Measurements from ENCODE around the gene KMT2C.

DNA sequence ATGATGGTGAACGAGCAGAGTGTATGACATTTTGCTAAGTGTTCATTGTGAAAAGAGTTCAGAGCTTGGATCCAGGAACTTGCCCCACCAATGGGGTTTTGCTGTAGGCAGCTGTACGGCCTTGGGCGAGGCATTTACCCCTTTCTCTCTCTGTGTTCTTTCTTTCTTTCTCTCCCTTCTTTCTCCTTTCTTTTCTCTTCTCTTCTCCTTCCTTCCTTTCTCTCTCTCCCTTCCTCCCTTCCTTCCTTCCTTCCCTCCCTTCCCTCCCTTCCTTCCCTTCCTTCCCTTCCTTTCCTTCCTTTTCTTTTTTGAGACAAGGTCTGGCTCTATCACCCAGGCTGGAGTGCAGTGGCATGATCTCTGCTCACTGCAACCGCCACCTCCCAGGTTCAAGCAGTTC lies 45.3 kb upstream of the KMT2C start:
- TF ChIP-seq NR2C2 (CRISPR knock-in tag; IDR thresholded peaks at IDR 0.05) (no peak), FOXK1 (CRISPR knock-in tag; IDR thresholded peaks at IDR 0.05) (no peak), JUN (CRISPR knock-in tag; IDR thresholded peaks at IDR 0.05) (no peak), RELA (CRISPR knock-in tag; IDR thresholded peaks at IDR 0.05; ENCODE audit: borderline replicate concordance) (no peak), NR3C1 (CRISPR knock-in tag; conservative IDR thresholded peaks at IDR 0.05; ENCODE audit: low read depth) (no peak), ZBTB21 (CRISPR knock-in tag; IDR thresholded peaks at IDR 0.05; ENCODE audit: borderline replicate concordance) (no peak), CBFB (CRISPR knock-in tag; IDR thresholded peaks at IDR 0.05; ENCODE audit: low read depth) (no peak)
- TF ChIP-seq, protein P1, sequence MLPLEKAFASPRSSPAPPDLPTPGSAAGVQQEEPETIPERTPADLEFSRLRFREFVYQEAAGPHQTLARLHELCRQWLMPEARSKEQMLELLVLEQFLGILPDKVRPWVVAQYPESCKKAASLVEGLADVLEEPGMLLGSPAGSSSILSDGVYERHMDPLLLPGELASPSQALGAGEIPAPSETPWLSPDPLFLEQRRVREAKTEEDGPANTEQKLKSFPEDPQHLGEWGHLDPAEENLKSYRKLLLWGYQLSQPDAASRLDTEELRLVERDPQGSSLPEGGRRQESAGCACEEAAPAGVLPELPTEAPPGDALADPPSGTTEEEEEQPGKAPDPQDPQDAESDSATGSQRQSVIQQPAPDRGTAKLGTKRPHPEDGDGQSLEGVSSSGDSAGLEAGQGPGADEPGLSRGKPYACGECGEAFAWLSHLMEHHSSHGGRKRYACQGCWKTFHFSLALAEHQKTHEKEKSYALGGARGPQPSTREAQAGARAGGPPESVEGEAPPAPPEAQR (CRISPR knock-in tag; IDR thresholded peaks at IDR 0.05), result no peak
- TF ChIP-seq, protein P2, sequence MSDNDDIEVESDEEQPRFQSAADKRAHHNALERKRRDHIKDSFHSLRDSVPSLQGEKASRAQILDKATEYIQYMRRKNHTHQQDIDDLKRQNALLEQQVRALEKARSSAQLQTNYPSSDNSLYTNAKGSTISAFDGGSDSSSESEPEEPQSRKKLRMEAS (CRISPR knock-in tag; IDR thresholded peaks at IDR 0.05), result no peak
- TF ChIP-seq, protein P3, sequence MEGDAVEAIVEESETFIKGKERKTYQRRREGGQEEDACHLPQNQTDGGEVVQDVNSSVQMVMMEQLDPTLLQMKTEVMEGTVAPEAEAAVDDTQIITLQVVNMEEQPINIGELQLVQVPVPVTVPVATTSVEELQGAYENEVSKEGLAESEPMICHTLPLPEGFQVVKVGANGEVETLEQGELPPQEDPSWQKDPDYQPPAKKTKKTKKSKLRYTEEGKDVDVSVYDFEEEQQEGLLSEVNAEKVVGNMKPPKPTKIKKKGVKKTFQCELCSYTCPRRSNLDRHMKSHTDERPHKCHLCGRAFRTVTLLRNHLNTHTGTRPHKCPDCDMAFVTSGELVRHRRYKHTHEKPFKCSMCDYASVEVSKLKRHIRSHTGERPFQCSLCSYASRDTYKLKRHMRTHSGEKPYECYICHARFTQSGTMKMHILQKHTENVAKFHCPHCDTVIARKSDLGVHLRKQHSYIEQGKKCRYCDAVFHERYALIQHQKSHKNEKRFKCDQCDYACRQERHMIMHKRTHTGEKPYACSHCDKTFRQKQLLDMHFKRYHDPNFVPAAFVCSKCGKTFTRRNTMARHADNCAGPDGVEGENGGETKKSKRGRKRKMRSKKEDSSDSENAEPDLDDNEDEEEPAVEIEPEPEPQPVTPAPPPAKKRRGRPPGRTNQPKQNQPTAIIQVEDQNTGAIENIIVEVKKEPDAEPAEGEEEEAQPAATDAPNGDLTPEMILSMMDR (IDR thresholded peaks at IDR 0.05), result no peak
- TF ChIP-seq, protein P4, sequence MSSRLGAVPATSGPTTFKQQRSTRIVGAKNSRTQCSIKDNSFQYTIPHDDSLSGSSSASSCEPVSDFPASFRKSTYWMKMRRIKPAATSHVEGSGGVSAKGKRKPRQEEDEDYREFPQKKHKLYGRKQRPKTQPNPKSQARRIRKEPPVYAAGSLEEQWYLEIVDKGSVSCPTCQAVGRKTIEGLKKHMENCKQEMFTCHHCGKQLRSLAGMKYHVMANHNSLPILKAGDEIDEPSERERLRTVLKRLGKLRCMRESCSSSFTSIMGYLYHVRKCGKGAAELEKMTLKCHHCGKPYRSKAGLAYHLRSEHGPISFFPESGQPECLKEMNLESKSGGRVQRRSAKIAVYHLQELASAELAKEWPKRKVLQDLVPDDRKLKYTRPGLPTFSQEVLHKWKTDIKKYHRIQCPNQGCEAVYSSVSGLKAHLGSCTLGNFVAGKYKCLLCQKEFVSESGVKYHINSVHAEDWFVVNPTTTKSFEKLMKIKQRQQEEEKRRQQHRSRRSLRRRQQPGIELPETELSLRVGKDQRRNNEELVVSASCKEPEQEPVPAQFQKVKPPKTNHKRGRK (CRISPR knock-in tag; IDR thresholded peaks at IDR 0.05; ENCODE audit: borderline replicate concordance), result no peak
- TF ChIP-seq, protein P5, sequence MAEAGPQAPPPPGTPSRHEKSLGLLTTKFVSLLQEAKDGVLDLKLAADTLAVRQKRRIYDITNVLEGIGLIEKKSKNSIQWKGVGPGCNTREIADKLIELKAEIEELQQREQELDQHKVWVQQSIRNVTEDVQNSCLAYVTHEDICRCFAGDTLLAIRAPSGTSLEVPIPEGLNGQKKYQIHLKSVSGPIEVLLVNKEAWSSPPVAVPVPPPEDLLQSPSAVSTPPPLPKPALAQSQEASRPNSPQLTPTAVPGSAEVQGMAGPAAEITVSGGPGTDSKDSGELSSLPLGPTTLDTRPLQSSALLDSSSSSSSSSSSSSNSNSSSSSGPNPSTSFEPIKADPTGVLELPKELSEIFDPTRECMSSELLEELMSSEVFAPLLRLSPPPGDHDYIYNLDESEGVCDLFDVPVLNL (CRISPR knock-in tag; IDR thresholded peaks at IDR 0.05; ENCODE audit: borderline replicate concordance, low read depth), result no peak
- TF ChIP-seq, protein P6, sequence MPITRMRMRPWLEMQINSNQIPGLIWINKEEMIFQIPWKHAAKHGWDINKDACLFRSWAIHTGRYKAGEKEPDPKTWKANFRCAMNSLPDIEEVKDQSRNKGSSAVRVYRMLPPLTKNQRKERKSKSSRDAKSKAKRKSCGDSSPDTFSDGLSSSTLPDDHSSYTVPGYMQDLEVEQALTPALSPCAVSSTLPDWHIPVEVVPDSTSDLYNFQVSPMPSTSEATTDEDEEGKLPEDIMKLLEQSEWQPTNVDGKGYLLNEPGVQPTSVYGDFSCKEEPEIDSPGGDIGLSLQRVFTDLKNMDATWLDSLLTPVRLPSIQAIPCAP (CRISPR knock-in tag; IDR thresholded peaks at IDR 0.05), result no peak
